Neutrophil (primary cell): ENCODE data around the gene VRK1.

Source experiments
- H3K27ac ChIP-seq: fragments of 200-600 bp; sonication (generic); 2 replicates; pipeline ENCODE4 v1.5.1; 2016; ENCODE audit warnings: mild to moderate bottlenecking, moderate library complexity
- H3K27me3 ChIP-seq: fragments of 200-600 bp; sonication (generic); 2 replicates; pipeline ENCODE4 v1.6.0; 2016; ENCODE audit warnings: mild to moderate bottlenecking
- H3K36me3 ChIP-seq: fragments of 200-600 bp; sonication (generic); 2 replicates; pipeline ENCODE4 v1.5.1; 2017
- H3K4me1 ChIP-seq, 2 experiments: fragments of 200-600 bp in 1 of 2; sonication (generic) in 1 of 2; 1 replicate in 1 of 2; 2 replicates in 1 of 2; pipeline versions ENCODE4 v1.5.1 to v1.6.1; 2013 to 2016; ENCODE audit warnings: low read depth in 1 of 2, low read length in 1 of 2, mild to moderate bottlenecking in 1 of 2, moderate library complexity in 1 of 2; ENCODE audit not compliant: control insufficient read depth in 1 of 2, insufficient read depth in 1 of 2
- H3K4me3 ChIP-seq, 2 experiments: fragments of 200-600 bp in 1 of 2; sonication (generic) in 1 of 2; 1 replicate in 1 of 2; 2 replicates in 1 of 2; pipeline ENCODE4 v1.5.1; 2013 to 2016; ENCODE audit warnings: low read depth in 1 of 2, low read length in 1 of 2, mild to moderate bottlenecking in 1 of 2, moderate library complexity in 1 of 2
- H3K9me3 ChIP-seq: fragments of 200-600 bp; sonication (generic); 2 replicates; pipeline ENCODE4 v1.5.1; 2016
- CTCF ChIP-seq: fragments of 200-600 bp; sonication (generic); IDR thresholded peaks from 2 replicates; pipeline ENCODE4 v1.5.1; 2016; ENCODE audit warnings: antibody characterized with exemption

The VRK1 gene

GRCh38 chr14:96830946-96831345, 33.8 kb downstream of the VRK1 start:
- no peak for TF ChIP-seq CTCF
- H3K4me3 ChIP-seq = no peak overlapping the region
- peaks cover 3% of the 10 kb centered on the region for H3K36me3 ChIP-seq
- H3K4me1 ChIP-seq = peaks cover 15% of the 10 kb centered on the region in 2 experiments
- no peaks in the 10 kb centered on the region for H3K27me3 ChIP-seq
- no peaks in the 10 kb centered on the region for H3K9me3 ChIP-seq
- H3K27ac ChIP-seq = no peak overlapping the region

GRCh38 chr14:96832351-96832750, 35.2 kb downstream of the VRK1 start:
- TF ChIP-seq CTCF = no peak
- peaks cover 12% of the 10 kb centered on the region for H3K36me3 ChIP-seq
- no peaks in the 10 kb centered on the region for H3K27me3 ChIP-seq
- H3K4me1 ChIP-seq = peaks cover under 1 to 2% of the 10 kb centered on the region in 2 experiments
- no peak overlapping the region for H3K27ac ChIP-seq
- H3K9me3 ChIP-seq = no peaks in the 10 kb centered on the region
- H3K4me3 ChIP-seq = no peak overlapping the region

- Histone ChIP-seq H3K27me3 (no peaks in the 10 kb centered on the region), H3K9me3 (no peaks in the 10 kb centered on the region), H3K4me3 (no peak overlapping the region), H3K4me1 (no peaks in the 10 kb centered on the region), H3K36me3 (peaks cover 17% of the 10 kb centered on the region), H3K27ac (no peak overlapping the region)
- no peak for TF ChIP-seq CTCF
Observed at GRCh38 chr14:96838449-96838848, 41.3 kb downstream of the VRK1 start.

- H3K36me3 ChIP-seq = peaks cover 17% of the 10 kb centered on the region
- H3K27me3 ChIP-seq = no peaks in the 10 kb centered on the region
- peaks cover 0 to 5% of the 10 kb centered on the region in 2 experiments for H3K4me1 ChIP-seq
- no peaks in the 10 kb centered on the region for H3K9me3 ChIP-seq
- no peak overlapping the region for H3K4me3 ChIP-seq
- TF ChIP-seq CTCF = no peak
- no peak overlapping the region for H3K27ac ChIP-seq
Observed at GRCh38 chr14:96839251-96839650, 42.1 kb downstream of the VRK1 start.

GRCh38 chr14:96843137-96843536, 46.0 kb downstream of the VRK1 start:
- no peaks in the 10 kb centered on the region for H3K27me3 ChIP-seq
- no peak for TF ChIP-seq CTCF
- no peak overlapping the region for H3K4me3 ChIP-seq
- H3K36me3 ChIP-seq = peaks cover 11% of the 10 kb centered on the region
- peaks cover 0 to 8% of the 10 kb centered on the region in 2 experiments for H3K4me1 ChIP-seq
- H3K9me3 ChIP-seq = no peaks in the 10 kb centered on the region
- H3K27ac ChIP-seq = no peak overlapping the region
